GM18505 (cell line): Measurements from ENCODE around the gene VPS8.
"Not testable (repeated sequence)": the region's sequence is repeated elsewhere in the genome, so short reads cannot be mapped to it uniquely, and the experiment has no call there.

Source experiments
- ATAC-seq: cut with Tn5 transposase; IDR thresholded peaks from one replicate; pipeline ENCODE4 v1.9.1; 2021; ENCODE audit not compliant: unreplicated experiment
- POLR2A ChIP-seq: IDR thresholded peaks from 4 replicates; pipeline ENCODE4 v1.6.1; 2011; ENCODE audit warnings: borderline replicate concordance; ENCODE audit not compliant: insufficient read depth, insufficient read length; ENCODE audit errors: extremely low read depth

The VPS8 gene

GRCh38 chr3:184880276-184881019, 68.5 kb downstream of the VPS8 start:
- no peak for ATAC-seq
- TF ChIP-seq POLR2A = no peak

- ATAC-seq = peak; percentile 82
- no peak for TF ChIP-seq POLR2A
Measured at GRCh38 chr3:184884359-184885017, 72.5 kb downstream of the VPS8 start.

- ATAC-seq = no peak
- no peak for TF ChIP-seq POLR2A
Measured at GRCh38 chr3:184885112-184885511, 73.1 kb downstream of the VPS8 start.

GRCh38 chr3:184887574-184887973, 75.6 kb downstream of the VPS8 start:
- no peak for TF ChIP-seq POLR2A
- no peak for ATAC-seq

GRCh38 chr3:184889312-184889904, 77.4 kb downstream of the VPS8 start:
- no peak for ATAC-seq
- no peak for TF ChIP-seq POLR2A

GRCh38 chr3:184894051-184894450, 82.1 kb downstream of the VPS8 start:
- ATAC-seq = no peak
- TF ChIP-seq POLR2A = no peak

- no peak for ATAC-seq
- no peak for TF ChIP-seq POLR2A
Measured at GRCh38 chr3:184895350-184895749, 83.4 kb downstream of the VPS8 start.

- ATAC-seq = no peak
- TF ChIP-seq POLR2A = no peak
Measured at GRCh38 chr3:184896336-184896735, 84.4 kb downstream of the VPS8 start.

GRCh38 chr3:184899953-184900595, 88.1 kb downstream of the VPS8 start:
- no peak for TF ChIP-seq POLR2A
- ATAC-seq = no peak

GRCh38 chr3:184907031-184907430, 95.1 kb downstream of the VPS8 start:
- not testable (repeated sequence) for ATAC-seq

- ATAC-seq = no peak
- no peak for TF ChIP-seq POLR2A
Measured at GRCh38 chr3:184907681-184908649, 96.0 kb downstream of the VPS8 start.

GRCh38 chr3:184908859-184909258, 96.9 kb downstream of the VPS8 start:
- ATAC-seq = no peak
- no peak for TF ChIP-seq POLR2A

- ATAC-seq = no peak
- no peak for TF ChIP-seq POLR2A
Measured at GRCh38 chr3:184910664-184911063, 98.7 kb downstream of the VPS8 start.
